HepG2 (cell line): ENCODE data around the gene C2CD3. TPM values are rescaled to one million over a fixed set of nuclear protein-coding genes. Genes with fewer than 3 reads are reported as not detected.

Experiments
- ATAC-seq: fragments of 200-7000 bp; cut with Tn5 transposase; 3 replicates; pipeline ENCODE4 v1.9.1; 2020; ENCODE audit warnings: mild to moderate bottlenecking, moderate library complexity
- BruUV-seq: library from RNA; stranded (reverse); fragments of 400-500 nt; replicated peaks from 2 replicates; lab custom pipeline; 2021; lab: Mats Ljungman, UMichigan
- CTCF ChIA-PET: fragments of 300-600 bp; formaldehyde crosslinking; extraction: SDS; loops from one replicate; lab custom pipeline; 2021; ENCODE audit warnings: low total read pairs, inconsistent platforms, low intra/inter-chr PET ratio; lab: Yijun Ruan, JAX
- POLR2A ChIA-PET: fragments of 350-600 bp; sonication (Branson Sonifier 250); formaldehyde crosslinking; loops from one replicate; lab custom pipeline; 2020; ENCODE audit warnings: antibody characterized with exemption, inconsistent platforms; lab: Yijun Ruan, JAX
- DNase-seq: peaks from one replicate; pipeline ENCODE4 v3.0.0-alpha.2; 2015; ENCODE audit warnings: low spot score
- FAIRE-seq: peaks from 3 replicates; lab custom pipeline; 2011; peaks lifted over from hg19 to GRCh38; lab: Jason Lieb, UNC
- H2AFZ ChIP-seq: one replicate; pipeline ENCODE4 v1.6.1; 2011; ENCODE audit warnings: low read length, inconsistent platforms
- H3K27ac ChIP-seq: fragments of 300-600 bp; 3 replicates; pipeline ENCODE4 v1.8.0; 2011; ENCODE audit warnings: mixed run types, mild to moderate bottlenecking, mixed read lengths, low read length, inconsistent platforms; ENCODE audit not compliant: insufficient read depth; ENCODE audit errors: extremely low read length
- H3K27me3 ChIP-seq, 2 experiments: fragments of 200-600 bp in 1 of 2; 2 replicates in 1 of 2; 3 replicates in 1 of 2; pipeline versions ENCODE4 v1.6.0 to v1.8.0; 2011; ENCODE audit warnings: low read length in 2 of 2, mild to moderate bottlenecking in 2 of 2, moderate library complexity in 2 of 2, inconsistent platforms in 1 of 2; ENCODE audit not compliant: insufficient read depth in 2 of 2, control insufficient read depth in 1 of 2
- H3K36me3 ChIP-seq, 2 experiments: fragments of 200-600 bp in 1 of 2; replicated peaks in 1 of 2; 2 replicates in 1 of 2; 3 replicates in 1 of 2; pipeline versions ENCODE4 v1.5.1 to v1.8.0; 2011; ENCODE audit warnings: low read length in 2 of 2, inconsistent platforms in 1 of 2; ENCODE audit not compliant: insufficient read depth in 2 of 2, control insufficient read depth in 1 of 2
- H3K4me1 ChIP-seq: 2 replicates; pipeline ENCODE4 v1.5.1; 2012; ENCODE audit warnings: low read length, inconsistent platforms; ENCODE audit not compliant: insufficient read depth
- H3K4me2 ChIP-seq: 2 replicates; pipeline ENCODE4 v1.6.0; 2011; ENCODE audit warnings: low read depth, low read length, inconsistent platforms
- H3K4me3 ChIP-seq, 3 experiments: fragments of 200-600 bp in 1 of 3; sonication (generic), shearing (Covaris generic) in 1 of 3; replicated peaks in 1 of 3; 2 replicates each; pipeline ENCODE4 v1.5.1; 2011 to 2016; ENCODE audit warnings: low read length in 3 of 3, inconsistent platforms in 2 of 3, low read depth in 2 of 3, mild to moderate bottlenecking in 2 of 3, control low read depth in 1 of 3, mixed read lengths in 1 of 3; ENCODE audit not compliant: insufficient read depth in 1 of 3
- H3K79me2 ChIP-seq: one replicate; pipeline ENCODE4 v1.6.1; 2011; ENCODE audit warnings: low read length, inconsistent platforms; ENCODE audit not compliant: insufficient read depth
- H3K9ac ChIP-seq: 2 replicates; pipeline ENCODE4 v1.6.0; 2011; ENCODE audit warnings: mild to moderate bottlenecking, low read depth, low read length, inconsistent platforms; ENCODE audit not compliant: insufficient read depth
- H3K9me3 ChIP-seq: 2 replicates; pipeline ENCODE4 v1.5.1; 2012; ENCODE audit warnings: mild to moderate bottlenecking, low read length
- H4K20me1 ChIP-seq: 2 replicates; pipeline ENCODE4 v1.6.0; 2011; ENCODE audit warnings: inconsistent platforms, mild to moderate bottlenecking, low read length, moderate library complexity; ENCODE audit not compliant: insufficient read depth
- CBX1 ChIP-seq: IDR thresholded peaks from one replicate; pipeline ENCODE4 v1.6.1; 2016; ENCODE audit warnings: antibody characterized with exemption, low read depth
- HMG20A ChIP-seq: IDR thresholded peaks from 2 replicates; pipeline ENCODE4 v1.6.1; 2016; ENCODE audit warnings: borderline replicate concordance
- MAFK ChIP-seq, 2 experiments: IDR thresholded peaks in 1 of 2; conservative IDR thresholded peaks in 1 of 2; 2 replicates each; pipeline ENCODE4 v1.6.1; 2011; ENCODE audit warnings: improper control_type of control experiment in 2 of 2, low read length in 2 of 2
- TFE3 ChIP-seq: IDR thresholded peaks from 2 replicates; pipeline ENCODE4 v1.6.1; 2016
- ZNF180 ChIP-seq: sonication (generic); formaldehyde crosslinking; IDR thresholded peaks from 2 replicates; pipeline ENCODE4 v1.4.0; 2020; ENCODE audit warnings: low read depth, missing genetic modification reagents, borderline replicate concordance
- ZNF33B ChIP-seq: sonication (generic); formaldehyde crosslinking; IDR thresholded peaks from 2 replicates; pipeline ENCODE4 v1.5.1; 2020; ENCODE audit warnings: mild to moderate bottlenecking, missing genetic modification reagents
- ZNF552 ChIP-seq: sonication (generic); formaldehyde crosslinking; IDR thresholded peaks from 2 replicates; pipeline ENCODE4 v1.9.0; 2022; ENCODE audit warnings: missing genetic modification reagents, mild to moderate bottlenecking, borderline replicate concordance
- WGBS: methylation state at CpG from one replicate; pipeline ENCODE4 v1.1.6; 2017; ENCODE audit warnings: low lambda C conversion rate; 5-methylcytosine and 5-hydroxymethylcytosine counted together
- in situ Hi-C: cut with HindIII; loops from 2 replicates; pipeline ENCODE4 v1.10.0; 2017; ENCODE audit warnings: low pct_unique_long_range_greater_than_20kb; ENCODE audit not compliant: extremely low pct_ligation_motif_present
- intact Hi-C: fragments of 100-400 bp; cut with micrococcal nuclease; formaldehyde crosslinking; loops from one replicate; pipeline ENCODE4 v1.10.0; 2022; ENCODE audit not compliant: unreplicated experiment
- polyA plus RNA-seq, 8 experiments: library from polyadenylated mRNA; depleted of rRNA in 3 of 8; stranded (reverse) in 7 of 8; unstranded in 1 of 8; fragments of >200 nt; fragmentation: Illumina TruSeq in 4 of 8; extraction: Trizol in 4 of 8; gene quantifications; 2 replicates each; pipeline versions ENCODE4 v1.2.1 to v1.2.3, GENCODE V29; 2011 to 2016; ENCODE audit warnings: low read depth in 4 of 8, missing spikeins in 1 of 8, mixed read lengths in 1 of 8; ENCODE audit not compliant: insufficient read depth in 1 of 8
- total RNA-seq, 5 experiments: library from RNA; depleted of rRNA; stranded (reverse); fragments of >200 nt; fragmentation: Illumina TruSeq; extraction: Trizol; gene quantifications; 2 replicates each; pipeline ENCODE4 v1.2.3, GENCODE V29; 2016; ENCODE audit warnings: low read depth in 1 of 5
- TF ChIP-seq, protein P1 (sequence below): sonication (generic); formaldehyde crosslinking; IDR thresholded peaks from 2 replicates; pipeline ENCODE4 v1.4.0; 2020; ENCODE audit warnings: missing genetic modification reagents
- TF ChIP-seq, protein P2 (sequence below), 2 experiments: sonication (generic) in 1 of 2; formaldehyde crosslinking in 1 of 2; IDR thresholded peaks; 2 replicates each; pipeline versions ENCODE4 v1.4.0 to v1.6.1; 2016 to 2020; ENCODE audit warnings: borderline replicate concordance in 1 of 2, low read depth in 1 of 2, mild to moderate bottlenecking in 1 of 2, missing genetic modification reagents in 1 of 2
- TF ChIP-seq, protein P3 (sequence below): sonication (generic); formaldehyde crosslinking; IDR thresholded peaks from 2 replicates; pipeline ENCODE4 v1.8.0; 2023; ENCODE audit warnings: mild to moderate bottlenecking, missing genetic modification reagents

Gene C2CD3
- total and polyA plus RNA-seq, 2 of the 13 experiments (the other 11 are each of a cell fraction or from before 2014, with no cell fraction given): 5.5 to 6.4 TPM

GRCh38 chr11:74021998-74022397 lies 148.8 kb downstream of the C2CD3 start:
- Histone ChIP-seq H3K79me2 (no peaks in the 10 kb centered on the region), H4K20me1 (no peaks in the 10 kb centered on the region), H3K9me3 (no peaks in the 10 kb centered on the region), H3K4me2 (no peak overlapping the region), H3K27ac (no peak overlapping the region), H3K4me3 (no peak overlapping the region), H3K36me3 (no peaks in the 10 kb centered on the region), H3K27me3 (no peaks in the 10 kb centered on the region), H3K9ac (no peak overlapping the region), H3K4me1 (peaks cover 39% of the 10 kb centered on the region), H2AFZ (no peak overlapping the region)
- CTCF ChIA-PET: no interaction called here
- TF ChIP-seq MAFK (conservative IDR thresholded peaks at IDR 0.05 in 1 of 2, IDR thresholded peaks at IDR 0.05 in 1 of 2; ENCODE audit: low read length in 2 of 2): peak; percentile 55 to 59
- no peak for TF ChIP-seq ZNF552 (CRISPR knock-in tag)
- TF ChIP-seq ZNF180 (CRISPR knock-in tag): no peak
- no peak for TF ChIP-seq TFE3 (CRISPR knock-in tag)
- FAIRE-seq (no peak), ATAC-seq (no peak), DNase-seq (no peak)
- in situ Hi-C loops: no loop called here
- WGBS: 96% methylated on average over 6 of the region's 6 CpGs
- intact Hi-C loops: no loop called here
- BruUV-seq: no TSS peak
- POLR2A ChIA-PET: no interaction called here

- peaks cover 42% of the 10 kb centered on the region for H3K4me1 ChIP-seq
- no peak overlapping the region for H2AFZ ChIP-seq
- WGBS: 92% methylated on average over 4 of the region's 4 CpGs
- ATAC-seq: no peak
- H3K79me2 ChIP-seq: no peaks in the 10 kb centered on the region
- intact Hi-C loops (no loop called here), in situ Hi-C loops (no loop called here)
- ChIA-PET POLR2A (no interaction called here), CTCF (no interaction called here)
- no peak overlapping the region for H3K4me3 ChIP-seq
- H3K9me3 ChIP-seq: no peaks in the 10 kb centered on the region
- FAIRE-seq: no peak
- no TSS peak for BruUV-seq
- H3K27ac ChIP-seq: no peak overlapping the region
- H3K36me3 ChIP-seq: no peaks in the 10 kb centered on the region; a peak in 1 of 5 replicates
- H3K9ac ChIP-seq: no peak overlapping the region
- H3K27me3 ChIP-seq: no peaks in the 10 kb centered on the region
- no peak overlapping the region for H3K4me2 ChIP-seq
- H4K20me1 ChIP-seq: no peaks in the 10 kb centered on the region
- no peak for DNase-seq
- TF ChIP-seq, protein P1, sequence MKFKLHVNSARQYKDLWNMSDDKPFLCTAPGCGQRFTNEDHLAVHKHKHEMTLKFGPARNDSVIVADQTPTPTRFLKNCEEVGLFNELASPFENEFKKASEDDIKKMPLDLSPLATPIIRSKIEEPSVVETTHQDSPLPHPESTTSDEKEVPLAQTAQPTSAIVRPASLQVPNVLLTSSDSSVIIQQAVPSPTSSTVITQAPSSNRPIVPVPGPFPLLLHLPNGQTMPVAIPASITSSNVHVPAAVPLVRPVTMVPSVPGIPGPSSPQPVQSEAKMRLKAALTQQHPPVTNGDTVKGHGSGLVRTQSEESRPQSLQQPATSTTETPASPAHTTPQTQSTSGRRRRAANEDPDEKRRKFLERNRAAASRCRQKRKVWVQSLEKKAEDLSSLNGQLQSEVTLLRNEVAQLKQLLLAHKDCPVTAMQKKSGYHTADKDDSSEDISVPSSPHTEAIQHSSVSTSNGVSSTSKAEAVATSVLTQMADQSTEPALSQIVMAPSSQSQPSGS (CRISPR knock-in tag): no peak
- TF ChIP-seq ZNF33B (CRISPR knock-in tag): no peak
- TF ChIP-seq, protein P2, sequence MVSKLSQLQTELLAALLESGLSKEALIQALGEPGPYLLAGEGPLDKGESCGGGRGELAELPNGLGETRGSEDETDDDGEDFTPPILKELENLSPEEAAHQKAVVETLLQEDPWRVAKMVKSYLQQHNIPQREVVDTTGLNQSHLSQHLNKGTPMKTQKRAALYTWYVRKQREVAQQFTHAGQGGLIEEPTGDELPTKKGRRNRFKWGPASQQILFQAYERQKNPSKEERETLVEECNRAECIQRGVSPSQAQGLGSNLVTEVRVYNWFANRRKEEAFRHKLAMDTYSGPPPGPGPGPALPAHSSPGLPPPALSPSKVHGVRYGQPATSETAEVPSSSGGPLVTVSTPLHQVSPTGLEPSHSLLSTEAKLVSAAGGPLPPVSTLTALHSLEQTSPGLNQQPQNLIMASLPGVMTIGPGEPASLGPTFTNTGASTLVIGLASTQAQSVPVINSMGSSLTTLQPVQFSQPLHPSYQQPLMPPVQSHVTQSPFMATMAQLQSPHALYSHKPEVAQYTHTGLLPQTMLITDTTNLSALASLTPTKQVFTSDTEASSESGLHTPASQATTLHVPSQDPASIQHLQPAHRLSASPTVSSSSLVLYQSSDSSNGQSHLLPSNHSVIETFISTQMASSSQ (IDR thresholded peaks at IDR 0.05; ENCODE audit: low read depth): no peak
- TF ChIP-seq, protein P2 (CRISPR knock-in tag; IDR thresholded peaks at IDR 0.05; ENCODE audit: borderline replicate concordance): no peak
- TF ChIP-seq, protein P3, sequence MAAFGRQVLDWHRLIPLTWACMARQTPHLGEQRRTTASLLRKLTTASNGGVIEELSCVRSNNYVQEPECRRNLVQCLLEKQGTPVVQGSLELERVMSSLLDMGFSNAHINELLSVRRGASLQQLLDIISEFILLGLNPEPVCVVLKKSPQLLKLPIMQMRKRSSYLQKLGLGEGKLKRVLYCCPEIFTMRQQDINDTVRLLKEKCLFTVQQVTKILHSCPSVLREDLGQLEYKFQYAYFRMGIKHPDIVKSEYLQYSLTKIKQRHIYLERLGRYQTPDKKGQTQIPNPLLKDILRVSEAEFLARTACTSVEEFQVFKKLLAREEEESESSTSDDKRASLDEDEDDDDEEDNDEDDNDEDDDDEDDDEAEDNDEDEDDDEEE (CRISPR knock-in tag): no peak
- no peak for TF ChIP-seq CBX1
- no peak for TF ChIP-seq HMG20A (CRISPR knock-in tag)
These were observed 150.3 kb downstream of the C2CD3 start for GRCh38 chr11:74020539-74020938.
